ENCODE data around the gene RNF121.

DNA sequence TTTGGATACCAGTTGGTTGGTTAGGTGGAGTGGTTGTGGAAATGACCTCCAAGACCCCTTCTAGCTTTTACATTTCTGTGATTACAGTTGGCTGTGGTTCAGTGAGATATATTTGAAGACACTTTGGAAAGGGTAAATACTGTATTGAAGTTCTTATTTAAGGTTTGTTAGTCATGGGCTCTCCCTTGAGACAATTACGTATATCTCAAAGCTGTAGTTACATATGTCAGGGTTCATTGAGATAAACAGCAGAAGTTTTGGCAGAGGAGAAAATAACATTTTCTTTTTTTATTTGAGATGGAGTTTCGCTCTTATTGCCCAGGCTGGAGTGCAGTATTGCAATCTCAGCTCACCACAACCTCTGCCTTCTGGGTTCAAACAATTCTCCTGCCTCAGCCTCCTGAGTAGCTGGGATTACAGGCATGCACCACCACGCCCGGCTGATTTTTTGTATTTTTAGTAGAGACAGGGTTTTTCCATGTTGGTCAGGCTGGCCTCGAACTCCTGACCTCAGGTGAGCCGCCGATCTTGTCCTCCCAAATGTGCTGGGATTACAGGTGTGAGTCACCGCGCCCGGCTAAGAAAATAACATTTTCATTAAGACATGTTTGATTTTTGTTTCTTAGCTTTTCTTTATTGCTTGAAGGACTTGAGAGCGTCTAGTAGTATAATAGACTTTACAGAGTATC, 1.9 kb downstream of the RNF121 start:
- TF ChIP-seq MAZ (IDR thresholded peaks at IDR 0.05; ENCODE audit: borderline replicate concordance, low read depth, low read length) (no peak), MAZ (CRISPR knock-in tag; IDR thresholded peaks at IDR 0.05; ENCODE audit: low read depth) (no peak), BCL3 (CRISPR knock-in tag; IDR thresholded peaks at IDR 0.05) (no peak), MTF1 (CRISPR knock-in tag; IDR thresholded peaks at IDR 0.05) (no peak), REST (IDR thresholded peaks at IDR 0.05; ENCODE audit: borderline replicate concordance in 1 of 2, low read depth in 1 of 2, low read length in 2 of 2) (no peak), NKX3-1 (CRISPR knock-in tag; IDR thresholded peaks at IDR 0.05) (no peak), ZNF180 (CRISPR knock-in tag; IDR thresholded peaks at IDR 0.05; ENCODE audit: borderline replicate concordance, low read depth) (no peak), ZNF138 (CRISPR knock-in tag; IDR thresholded peaks at IDR 0.05; ENCODE audit: low read depth) (no peak), KDM4B (CRISPR knock-in tag; IDR thresholded peaks at IDR 0.05) (no peak)
- TF ChIP-seq, protein P1, sequence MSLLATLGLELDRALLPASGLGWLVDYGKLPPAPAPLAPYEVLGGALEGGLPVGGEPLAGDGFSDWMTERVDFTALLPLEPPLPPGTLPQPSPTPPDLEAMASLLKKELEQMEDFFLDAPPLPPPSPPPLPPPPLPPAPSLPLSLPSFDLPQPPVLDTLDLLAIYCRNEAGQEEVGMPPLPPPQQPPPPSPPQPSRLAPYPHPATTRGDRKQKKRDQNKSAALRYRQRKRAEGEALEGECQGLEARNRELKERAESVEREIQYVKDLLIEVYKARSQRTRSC (CRISPR knock-in tag; IDR thresholded peaks at IDR 0.05; ENCODE audit: low read depth): no peak

All from HepG2 (cell line).